ENCODE data around the gene LYPD3.

Gene LYPD3

DNA sequence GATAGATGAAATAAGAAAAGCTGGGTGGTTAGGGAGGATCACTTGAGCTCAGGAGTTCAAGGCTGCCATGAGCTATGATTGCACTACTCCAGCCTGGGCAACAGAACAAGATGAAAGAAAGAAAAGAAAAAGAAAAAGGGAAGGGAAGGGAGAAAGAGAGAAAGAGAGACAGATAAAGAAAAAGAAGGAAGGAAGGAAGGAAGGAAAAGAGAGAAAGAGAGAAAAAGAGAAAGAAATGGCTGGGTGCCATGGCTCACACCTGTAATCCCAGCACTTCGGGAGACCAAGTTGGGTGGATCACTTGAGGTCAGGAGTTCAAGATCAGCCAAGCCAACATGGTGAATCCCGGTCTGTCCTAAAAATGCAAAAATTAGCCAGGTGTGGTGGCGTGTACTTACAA, 29.6 kb downstream of the LYPD3 start:
- no peak for DNase-seq (ENCODE audit: low read depth in 3 of 3, low spot score in 1 of 3)

DNA sequence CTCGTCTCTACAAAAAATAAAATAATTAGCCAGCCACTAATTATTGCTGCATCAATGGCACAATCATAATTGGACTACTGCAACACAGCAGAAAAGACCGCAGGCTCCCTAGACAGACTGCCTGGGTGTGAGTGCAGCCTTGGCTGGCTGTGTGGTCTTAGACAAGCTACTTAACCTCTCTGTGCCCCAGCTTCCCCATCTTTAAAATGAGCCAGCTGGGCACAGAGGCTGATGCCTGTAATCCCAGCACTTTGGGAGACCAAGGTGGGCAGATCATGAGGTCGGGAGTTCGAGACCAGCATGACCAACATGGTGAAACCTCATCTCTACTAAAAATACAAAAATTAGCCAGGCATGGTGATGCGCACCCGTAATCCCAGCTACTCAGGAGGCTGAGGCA, 31.7 kb downstream of the LYPD3 start:
- DNase-seq (ENCODE audit: low read depth in 3 of 3, low spot score in 1 of 3), result no peak

DNA sequence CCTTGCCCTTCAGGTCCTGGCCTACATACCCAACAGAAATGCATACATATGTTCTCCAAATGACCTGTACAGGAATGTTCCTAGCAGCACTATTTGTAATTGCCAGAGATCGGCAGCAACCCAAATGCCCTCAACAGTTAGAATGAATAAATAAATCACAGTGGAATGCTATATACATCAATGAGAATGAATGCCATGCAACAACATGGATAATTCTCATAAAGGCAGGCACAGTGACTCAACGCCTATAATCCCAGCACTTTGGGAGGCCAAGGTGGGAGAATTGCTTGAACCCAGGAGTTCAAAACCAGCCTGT, 32.1 kb downstream of the LYPD3 start:
- no peak for DNase-seq (ENCODE audit: low read depth in 3 of 3, low spot score in 1 of 3)

DNA sequence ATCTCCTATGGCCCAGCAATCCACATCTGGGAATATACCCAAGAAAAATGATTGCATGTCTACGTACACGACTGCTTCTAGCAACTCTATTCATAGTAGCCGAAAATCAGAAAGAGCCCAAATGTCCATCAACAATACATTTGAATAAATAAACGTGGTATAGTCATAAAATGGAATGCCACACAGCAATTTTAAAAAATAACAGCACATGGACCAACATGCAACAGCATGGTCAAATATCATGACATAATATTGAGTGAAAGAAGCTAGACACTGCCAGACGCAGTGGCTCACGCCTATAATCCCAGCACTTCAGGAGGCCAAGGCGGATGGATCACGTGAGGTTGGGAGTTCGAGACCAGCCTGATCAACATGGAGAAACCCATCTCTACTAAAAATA, 34.4 kb downstream of the LYPD3 start:
- DNase-seq (ENCODE audit: low read depth in 3 of 3, low spot score in 1 of 3), result no peak

DNA sequence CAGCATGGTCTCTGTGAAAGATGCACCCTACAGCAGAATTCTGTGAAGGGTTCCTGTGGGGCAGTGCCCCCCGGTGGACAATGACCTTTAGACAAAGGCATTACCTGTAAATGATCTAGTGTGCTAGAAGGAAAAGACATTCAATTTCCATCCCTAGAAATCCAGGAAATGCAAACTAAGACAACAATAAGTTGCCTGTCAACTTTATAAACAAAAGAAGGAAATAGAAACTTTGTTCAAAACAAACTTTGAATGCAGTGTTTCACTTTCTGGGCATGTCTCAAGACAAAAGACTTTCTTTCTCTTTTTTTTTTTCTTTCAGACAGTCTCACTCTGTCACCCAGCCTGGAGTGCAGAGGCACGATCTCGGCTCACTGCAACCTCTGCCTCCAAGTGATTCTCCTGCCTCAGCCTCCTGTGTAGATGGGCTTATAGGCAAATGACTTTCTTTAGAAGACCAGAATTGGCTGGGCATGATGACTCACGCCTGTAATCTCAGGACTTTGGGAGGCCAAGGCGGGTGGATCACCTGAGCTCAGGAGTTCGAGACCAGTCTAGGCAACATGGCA, 35.2 kb downstream of the LYPD3 start:
- no peak for DNase-seq (ENCODE audit: low read depth in 3 of 3, low spot score in 1 of 3)

DNA sequence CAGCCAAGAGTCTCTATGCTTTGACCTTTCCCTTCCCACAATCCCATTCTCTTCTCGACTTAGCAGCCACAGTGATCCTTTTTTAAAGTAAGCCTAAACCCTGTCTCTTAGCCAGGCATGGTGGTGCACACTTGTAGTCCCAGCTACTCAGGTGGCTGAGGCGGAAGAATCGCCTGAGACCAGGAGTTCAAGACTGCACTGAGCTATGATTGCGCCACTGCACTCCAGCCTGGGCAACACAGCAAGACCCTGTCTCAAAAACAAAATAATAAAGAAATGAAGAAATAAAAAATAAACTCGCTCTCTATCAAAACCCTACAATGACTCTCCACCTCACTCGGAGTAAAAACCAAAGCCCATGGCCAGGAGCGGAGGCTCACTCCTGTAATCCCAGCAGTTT, 36.0 kb downstream of the LYPD3 start:
- DNase-seq (ENCODE audit: low read depth in 3 of 3, low spot score in 1 of 3), result no peak

DNA sequence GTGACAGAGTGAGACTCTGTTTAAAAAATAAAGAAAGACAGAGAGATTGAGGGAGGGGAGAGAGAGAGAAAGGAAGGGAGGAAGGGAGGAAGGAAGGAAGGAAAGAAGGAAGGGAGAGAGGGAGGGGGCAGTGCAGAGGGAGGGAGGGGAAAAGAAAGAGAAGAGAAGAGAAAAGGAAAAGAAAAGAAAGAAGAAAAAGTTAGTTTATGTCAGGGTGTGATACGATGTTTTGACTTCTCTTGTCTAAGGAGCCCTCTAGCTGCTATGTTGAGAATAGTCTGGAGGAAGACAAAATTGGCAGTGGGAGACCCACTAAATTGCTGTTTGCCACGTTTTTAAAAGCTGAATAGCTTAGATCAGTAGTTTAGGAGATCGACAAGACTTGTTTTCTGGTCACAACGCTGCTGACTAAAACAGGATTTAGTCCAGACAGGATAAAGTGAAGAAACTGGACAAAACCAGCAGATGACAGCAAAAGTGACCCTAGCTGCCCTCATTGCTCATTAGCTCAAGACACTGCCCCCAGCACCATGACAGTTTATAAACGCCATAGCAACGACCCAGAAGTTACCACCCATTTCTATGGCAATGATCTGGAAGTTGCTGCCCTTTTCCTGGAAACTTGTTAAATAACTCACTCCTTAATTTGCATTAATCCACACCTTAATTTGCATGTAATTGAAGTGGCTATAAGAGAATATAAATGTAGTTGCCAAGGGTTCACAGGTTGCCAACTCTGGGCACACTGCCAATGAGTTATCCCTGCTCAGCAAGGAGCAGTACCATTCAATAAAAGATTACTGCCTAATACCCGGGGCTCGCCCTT, 39.6 kb downstream of the LYPD3 start:
- no peak for DNase-seq (ENCODE audit: low read depth in 3 of 3, low spot score in 1 of 3)

DNA sequence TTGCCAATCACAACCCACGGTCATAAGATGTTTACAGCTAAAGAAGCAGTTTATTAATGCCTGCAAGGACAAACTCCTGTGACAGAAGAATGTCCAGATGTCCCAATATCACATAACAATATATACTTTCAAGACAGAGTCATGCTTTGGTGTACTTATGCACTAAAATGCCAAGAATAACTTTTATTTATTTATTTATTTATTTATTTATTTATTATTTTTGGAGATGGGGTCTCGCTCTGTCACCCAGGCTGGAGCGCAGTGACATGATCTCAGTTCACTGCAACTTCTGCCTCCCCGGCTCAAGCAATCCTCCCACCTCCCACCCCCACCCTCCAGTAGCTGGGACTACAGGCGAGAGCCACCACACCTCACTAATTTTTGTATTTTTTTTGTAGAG, 41.6 kb downstream of the LYPD3 start:
- DNase-seq (ENCODE audit: low read depth in 3 of 3, low spot score in 1 of 3), result no peak

DNA sequence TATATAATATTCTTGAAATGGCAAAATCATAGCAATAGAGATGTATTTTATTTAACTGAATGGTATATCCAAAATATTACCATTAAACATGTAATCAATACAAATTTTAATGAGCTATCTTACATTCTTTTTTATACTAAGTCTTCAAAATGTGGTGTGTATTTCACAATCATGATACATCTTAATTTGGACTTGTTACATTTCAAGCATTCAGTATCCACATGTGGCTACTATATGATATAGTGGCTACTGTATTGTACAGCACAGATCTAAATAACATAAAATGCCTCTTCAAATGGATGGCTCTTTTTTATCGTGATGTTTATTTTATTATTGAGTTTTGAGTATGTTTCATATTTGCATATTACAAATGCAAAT, 42.7 kb downstream of the LYPD3 start:
- DNase-seq (ENCODE audit: low read depth in 3 of 3, low spot score in 1 of 3), result no peak

DNA sequence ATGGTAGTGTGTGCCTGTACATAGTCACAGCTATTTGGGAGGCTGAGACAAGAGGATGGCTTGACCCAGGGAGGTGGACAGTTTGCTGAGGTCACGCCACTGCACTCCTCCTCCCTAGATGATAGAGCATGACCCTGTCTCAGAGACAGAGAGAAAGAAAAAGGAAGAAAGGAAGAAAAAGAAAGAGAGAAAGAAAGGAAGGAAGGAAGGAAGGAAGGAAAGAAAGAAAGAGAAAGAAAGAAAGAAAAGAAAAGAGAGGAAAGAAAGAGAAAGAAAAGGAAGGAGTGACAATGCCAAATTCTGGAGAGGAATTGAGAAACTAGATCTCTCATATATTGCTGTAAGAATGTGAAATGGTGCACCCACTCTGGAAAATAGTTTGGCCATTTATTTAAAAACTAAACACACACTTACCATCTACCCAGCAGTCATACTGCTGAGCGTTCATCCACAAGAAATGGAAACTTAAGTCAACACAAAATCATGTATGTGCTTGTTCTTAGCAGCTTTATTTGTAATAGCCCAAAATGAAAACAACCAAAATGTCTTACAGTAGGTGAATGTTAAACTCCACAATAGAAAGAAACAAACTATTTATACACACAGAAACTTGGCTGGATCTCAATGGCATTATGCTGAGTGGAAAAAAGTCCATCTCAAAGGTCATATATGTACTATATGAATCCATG, 43.3 kb downstream of the LYPD3 start:
- DNase-seq (ENCODE audit: low read depth in 3 of 3, low spot score in 1 of 3), result no peak

DNA sequence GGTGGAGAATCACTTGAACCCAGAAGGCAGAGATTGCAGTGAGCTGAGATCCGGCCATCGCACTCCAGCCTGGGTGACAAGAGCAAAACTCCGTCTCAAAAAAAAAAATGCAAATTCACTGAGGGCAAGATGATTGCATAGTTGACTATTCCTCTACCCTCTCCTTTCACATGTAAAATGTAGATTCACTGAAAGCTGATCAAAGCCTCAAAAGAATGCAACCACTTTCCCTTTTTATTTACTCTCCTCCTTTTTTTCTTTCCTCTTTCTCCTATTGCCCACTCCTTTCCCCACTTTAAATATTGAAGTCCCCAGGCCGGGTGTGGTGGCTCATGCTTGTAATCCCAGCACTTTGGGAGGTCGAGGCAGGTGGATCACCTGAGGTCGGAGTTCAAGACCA, 44.5 kb downstream of the LYPD3 start:
- DNase-seq (ENCODE audit: low read depth in 3 of 3, low spot score in 1 of 3), result no peak

DNA sequence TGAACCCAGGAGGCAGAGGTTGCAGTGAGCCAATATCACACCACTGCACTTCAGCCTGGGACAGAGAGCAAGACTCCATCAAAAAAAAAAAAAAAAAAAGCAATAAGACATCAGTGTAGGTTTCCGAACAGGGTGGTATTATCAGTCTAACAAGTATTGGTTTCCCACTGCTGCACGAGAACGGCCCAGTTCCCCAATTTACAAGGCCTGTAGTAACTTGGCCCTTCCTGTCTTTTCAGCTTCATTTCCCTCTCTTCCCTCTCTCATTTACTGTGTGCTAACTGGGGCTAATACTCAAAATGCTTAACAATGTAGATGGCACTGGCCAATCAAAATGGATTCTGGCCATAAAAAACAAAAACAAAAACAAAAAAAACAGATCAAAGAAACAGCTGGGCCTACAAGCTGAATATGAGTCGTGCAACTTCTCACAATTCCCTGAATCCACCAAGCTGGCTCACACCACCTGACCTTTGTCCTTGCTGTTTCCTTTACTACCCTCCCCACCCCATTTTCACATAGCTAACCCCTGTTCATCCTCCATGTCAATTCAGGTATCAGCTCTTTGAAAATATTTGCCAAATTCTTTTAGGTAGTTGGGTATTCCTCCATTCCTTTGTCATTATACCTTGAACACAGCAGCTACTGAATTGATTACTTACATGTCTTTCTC, 48.3 kb downstream of the LYPD3 start:
- DNase-seq (ENCODE audit: low read depth in 3 of 3, low spot score in 1 of 3), result no peak

DNA sequence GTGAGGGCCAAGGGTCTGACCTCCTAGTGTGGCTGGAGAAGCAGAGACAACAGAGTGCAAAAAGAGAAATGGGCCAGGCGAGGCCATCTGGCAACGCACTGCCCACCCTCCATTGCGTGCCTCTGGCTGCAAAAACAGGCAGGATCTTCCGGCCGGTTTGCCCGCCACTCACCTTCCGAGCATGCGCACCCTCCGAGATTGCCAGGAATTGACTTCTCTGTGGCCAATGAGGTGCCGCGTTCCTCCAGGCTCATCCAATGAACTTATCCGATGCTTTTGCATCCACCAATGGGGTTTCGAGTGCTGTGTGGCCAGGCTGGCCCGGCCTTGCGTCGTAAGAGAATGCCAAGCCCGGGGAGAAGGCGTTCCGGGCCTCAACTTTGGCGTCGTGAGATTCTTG, 50.9 kb downstream of the LYPD3 start, which contains the start of gene TEX101:
Gene TEX101 (plus strand): TSS at position 337 of the 400 bp plus-strand sequence. CDS start 1,030 bp downstream, outside the sequence.
- no peak for DNase-seq (ENCODE audit: low read depth in 3 of 3, low spot score in 1 of 3)

DNA sequence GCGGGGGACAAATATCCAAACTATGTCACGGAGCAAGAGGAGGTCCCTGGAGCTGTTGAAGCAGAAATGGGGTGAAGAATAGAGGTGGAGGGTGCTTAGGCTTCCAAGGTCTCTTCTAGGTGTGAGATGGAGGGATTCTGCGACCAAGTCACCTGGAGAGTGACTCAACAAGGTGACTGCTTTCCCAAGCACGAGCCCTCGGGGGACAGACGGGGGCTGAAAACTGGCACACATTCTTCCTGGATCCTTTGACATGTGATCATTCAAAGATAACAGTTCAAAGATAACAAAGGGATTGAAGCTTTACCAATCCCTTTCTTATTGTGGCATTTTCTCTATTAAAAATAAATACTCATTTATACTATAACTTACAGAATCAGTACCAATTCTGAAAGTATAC, 53.0 kb downstream of the LYPD3 start:
- DNase-seq (ENCODE audit: low read depth in 3 of 3, low spot score in 1 of 3), result no peak

All from stimulated activated CD4-positive, alpha-beta T cell treated with anti-CD3 and anti-CD28 coated beads, TNF-alpha, amount 100 ng/mL, for 1 hour (primary cell).